SH-SY5Y (cell line): Measurements from ENCODE around the gene ANXA9.

Experiments
- GATA2 ChIP-seq: IDR thresholded peaks from 2 replicates; pipeline ENCODE4 v1.6.1; 2011; ENCODE audit warnings: mild to moderate bottlenecking, low read depth, low read length
- GATA3 ChIP-seq: IDR thresholded peaks from 2 replicates; pipeline ENCODE4 v1.6.1; 2011; ENCODE audit warnings: low read depth, mild to moderate bottlenecking, low read length, moderate library complexity

ANXA9 gene

GRCh38 chr1:150992626-150993025, 10.5 kb downstream of the ANXA9 start:
- TF ChIP-seq GATA2 (no peak), GATA3 (no peak)

GRCh38 chr1:150994248-150994647, 12.2 kb downstream of the ANXA9 start:
- no peak for TF ChIP-seq GATA2
- TF ChIP-seq GATA3: no peak

GRCh38 chr1:150995460-150995859, 13.4 kb downstream of the ANXA9 start:
- TF ChIP-seq GATA3 (no peak), GATA2 (no peak)

- TF ChIP-seq GATA3: no peak
- no peak for TF ChIP-seq GATA2
Measured at GRCh38 chr1:150995896-150996295, 13.8 kb downstream of the ANXA9 start.

DNA sequence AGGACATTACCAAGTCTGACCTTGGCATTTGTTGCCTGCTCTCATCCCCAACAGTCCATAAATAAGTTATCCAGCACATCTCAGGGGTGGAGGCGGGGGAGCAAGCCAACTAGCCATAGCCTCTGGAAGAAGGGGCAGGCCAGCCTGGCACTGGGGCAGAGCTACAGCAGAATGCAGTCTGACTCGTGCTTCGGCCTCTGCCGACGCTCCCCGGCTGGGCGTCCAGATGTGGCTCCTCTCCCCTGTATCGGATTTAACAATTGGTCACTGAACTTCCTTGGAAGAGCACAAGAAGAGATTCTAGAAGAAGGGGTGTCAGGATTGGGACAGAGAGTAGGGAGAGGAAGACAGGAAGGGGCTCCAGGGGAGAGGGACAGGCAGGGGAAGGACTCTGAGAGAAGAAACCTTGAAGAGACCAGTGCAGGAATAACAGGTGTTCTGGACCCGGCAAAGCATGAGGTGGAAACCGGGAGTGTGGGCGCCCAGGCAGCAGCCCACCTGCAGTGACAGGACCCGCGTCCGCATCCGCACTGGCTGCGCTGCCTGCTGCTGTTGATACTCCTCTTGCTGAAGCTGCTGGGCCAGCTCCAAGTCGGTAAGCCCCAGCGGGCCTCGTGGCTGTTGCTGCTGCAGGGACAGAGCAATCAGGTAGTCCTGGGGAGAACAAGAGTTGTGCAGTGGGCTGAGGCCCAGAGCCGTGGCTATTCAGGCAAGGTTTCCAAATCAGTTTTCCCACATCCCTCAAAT, 15.2 kb downstream of the ANXA9 start:
- no peak for TF ChIP-seq GATA3
- no peak for TF ChIP-seq GATA2

- TF ChIP-seq GATA3 (no peak), GATA2 (no peak)
Measured at GRCh38 chr1:150997949-150998348, 15.9 kb downstream of the ANXA9 start.

- TF ChIP-seq GATA3: no peak
- TF ChIP-seq GATA2: no peak
Measured at GRCh38 chr1:150999051-150999674, 17.1 kb downstream of the ANXA9 start.

- TF ChIP-seq GATA3 (no peak), GATA2 (no peak)
Measured at GRCh38 chr1:150999926-151000325, 17.8 kb downstream of the ANXA9 start.

DNA sequence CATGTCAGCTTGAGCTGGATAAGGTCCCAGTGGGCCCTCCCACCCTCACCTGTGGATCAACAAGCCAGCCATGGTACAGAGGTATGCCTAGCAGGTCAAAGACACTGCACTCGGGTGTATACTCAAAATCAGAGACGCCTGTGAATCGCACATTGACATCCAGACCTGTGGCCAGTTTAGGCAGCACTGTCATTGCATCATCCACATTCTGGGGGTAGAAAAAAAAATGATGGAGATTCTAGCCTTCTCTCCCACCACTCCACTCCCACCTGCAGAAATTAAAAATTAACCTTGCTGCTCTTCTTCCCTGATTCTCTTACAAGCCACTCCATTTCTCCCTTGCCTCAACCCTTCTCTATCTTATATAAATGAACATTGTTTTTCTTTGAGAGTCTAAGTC, 18.3 kb downstream of the ANXA9 start:
- TF ChIP-seq GATA3 (no peak), GATA2 (no peak)

GRCh38 chr1:151001602-151002001, 19.5 kb downstream of the ANXA9 start:
- TF ChIP-seq GATA3 (no peak), GATA2 (no peak)

GRCh38 chr1:151002051-151002450, 20.0 kb downstream of the ANXA9 start:
- TF ChIP-seq GATA2 (no peak), GATA3 (no peak)

DNA sequence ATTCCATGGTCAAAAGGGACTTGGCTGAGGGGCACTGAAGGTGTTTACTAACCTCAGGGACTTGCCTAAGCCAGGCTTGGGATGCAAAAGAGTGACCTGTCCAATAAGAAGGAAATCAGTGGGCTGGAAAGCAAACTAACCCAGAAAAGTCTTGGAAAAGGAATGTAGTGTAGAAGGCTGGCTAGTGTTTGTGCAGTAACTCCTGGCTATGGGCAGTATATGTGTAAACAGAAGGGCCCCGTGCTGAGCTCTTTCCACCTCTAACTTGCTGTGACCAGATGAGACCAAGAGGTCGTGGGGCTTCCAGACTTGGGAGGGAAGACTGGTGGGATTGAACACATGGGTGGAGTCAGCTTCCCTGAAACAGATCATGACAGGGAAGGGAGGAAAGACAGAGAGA, 20.5 kb downstream of the ANXA9 start:
- TF ChIP-seq GATA3: no peak
- TF ChIP-seq GATA2: no peak

GRCh38 chr1:151003180-151003579, 21.1 kb downstream of the ANXA9 start:
- TF ChIP-seq GATA2 (no peak), GATA3 (no peak)

- no peak for TF ChIP-seq GATA3
- no peak for TF ChIP-seq GATA2
Measured at GRCh38 chr1:151005729-151006319, 23.7 kb downstream of the ANXA9 start.

DNA sequence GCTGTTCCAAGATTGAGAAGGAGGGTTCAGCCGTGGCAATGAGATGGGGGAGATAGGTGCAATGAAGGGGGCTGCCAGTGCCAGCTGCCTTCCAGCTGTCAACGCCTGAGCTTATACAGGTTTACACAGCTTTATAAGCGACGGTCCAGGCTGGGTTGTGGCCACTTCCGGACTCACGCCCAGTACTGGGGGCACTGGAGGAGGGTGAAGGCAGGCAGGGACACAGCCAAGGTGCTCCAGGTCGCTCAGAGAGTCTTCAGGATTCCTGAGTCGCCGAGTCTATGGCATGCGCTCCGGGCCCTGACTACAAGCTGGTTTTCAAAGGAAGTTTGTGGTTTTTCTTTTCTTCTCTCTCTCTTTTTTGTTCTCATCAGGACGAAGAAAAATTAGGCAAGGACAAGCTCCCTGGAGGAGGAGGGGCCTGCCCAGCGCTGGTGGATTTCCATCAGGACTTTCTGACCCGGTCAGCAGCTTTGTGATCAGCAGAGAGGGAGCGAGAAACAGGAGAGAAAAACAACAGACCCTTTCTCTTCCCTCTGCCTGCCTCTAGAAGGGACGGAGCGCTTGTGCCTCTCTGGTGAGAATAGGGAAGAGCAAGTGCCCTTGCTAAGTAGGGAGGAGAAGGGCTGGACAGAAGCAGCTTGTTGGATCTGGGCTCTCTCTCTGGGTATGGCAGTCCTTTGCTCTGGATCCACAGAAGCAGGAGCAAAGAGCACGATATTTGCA, 24.4 kb downstream of the ANXA9 start, which contains the start of gene MINDY1:
Gene MINDY1 (minus strand): TSS at position 576 of the 726 bp plus-strand sequence. CDS start 4,285 bp downstream, outside the sequence.
- TF ChIP-seq GATA3 (no peak), GATA2 (peak; percentile 87)
